ENCODE measurements around the gene VAMP8.

- TF ChIP-seq, protein P1, sequence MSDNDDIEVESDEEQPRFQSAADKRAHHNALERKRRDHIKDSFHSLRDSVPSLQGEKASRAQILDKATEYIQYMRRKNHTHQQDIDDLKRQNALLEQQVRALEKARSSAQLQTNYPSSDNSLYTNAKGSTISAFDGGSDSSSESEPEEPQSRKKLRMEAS (CRISPR knock-in tag; IDR thresholded peaks at IDR 0.05) = no peak
- TF ChIP-seq IRF1 (CRISPR knock-in tag; IDR thresholded peaks at IDR 0.05) (no peak), ZNF423 (CRISPR knock-in tag; IDR thresholded peaks at IDR 0.05) (no peak), NFE2L1 (CRISPR knock-in tag; IDR thresholded peaks at IDR 0.05) (no peak), NR2C2 (CRISPR knock-in tag; IDR thresholded peaks at IDR 0.05) (no peak), CREB1 (CRISPR knock-in tag; IDR thresholded peaks at IDR 0.05) (no peak), ELF4 (CRISPR knock-in tag; IDR thresholded peaks at IDR 0.05; ENCODE audit: low read depth) (no peak), ZNF512 (CRISPR knock-in tag; IDR thresholded peaks at IDR 0.05; ENCODE audit: borderline replicate concordance) (no peak), TCF7 (CRISPR knock-in tag; IDR thresholded peaks at IDR 0.05; ENCODE audit: low read depth) (no peak), ESRRA (CRISPR knock-in tag; IDR thresholded peaks at IDR 0.05; ENCODE audit: borderline replicate concordance) (no peak)
- TF ChIP-seq, protein P2, sequence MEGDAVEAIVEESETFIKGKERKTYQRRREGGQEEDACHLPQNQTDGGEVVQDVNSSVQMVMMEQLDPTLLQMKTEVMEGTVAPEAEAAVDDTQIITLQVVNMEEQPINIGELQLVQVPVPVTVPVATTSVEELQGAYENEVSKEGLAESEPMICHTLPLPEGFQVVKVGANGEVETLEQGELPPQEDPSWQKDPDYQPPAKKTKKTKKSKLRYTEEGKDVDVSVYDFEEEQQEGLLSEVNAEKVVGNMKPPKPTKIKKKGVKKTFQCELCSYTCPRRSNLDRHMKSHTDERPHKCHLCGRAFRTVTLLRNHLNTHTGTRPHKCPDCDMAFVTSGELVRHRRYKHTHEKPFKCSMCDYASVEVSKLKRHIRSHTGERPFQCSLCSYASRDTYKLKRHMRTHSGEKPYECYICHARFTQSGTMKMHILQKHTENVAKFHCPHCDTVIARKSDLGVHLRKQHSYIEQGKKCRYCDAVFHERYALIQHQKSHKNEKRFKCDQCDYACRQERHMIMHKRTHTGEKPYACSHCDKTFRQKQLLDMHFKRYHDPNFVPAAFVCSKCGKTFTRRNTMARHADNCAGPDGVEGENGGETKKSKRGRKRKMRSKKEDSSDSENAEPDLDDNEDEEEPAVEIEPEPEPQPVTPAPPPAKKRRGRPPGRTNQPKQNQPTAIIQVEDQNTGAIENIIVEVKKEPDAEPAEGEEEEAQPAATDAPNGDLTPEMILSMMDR (IDR thresholded peaks at IDR 0.05) = no peak
Observed at GRCh38 chr2:85534099-85534498, 43.3 kb upstream of the VAMP8 start.
